Measurements from ENCODE around the gene NAALAD2. TPM values are rescaled to one million over a fixed set of nuclear protein-coding genes. Genes with fewer than 3 reads are reported as not detected.

Gene NAALAD2
- total RNA-seq, 1 experiment from 2014 or later, result 2.1 TPM

- Histone ChIP-seq H3T11ph (ENCODE audit: low read length) (no peak overlapping the region), H3K27me3 (ENCODE audit: insufficient read depth, low read length) (no peaks in the 10 kb centered on the region), H3K14ac (ENCODE audit: insufficient read depth, low read length) (no peak overlapping the region), H2BK15ac (ENCODE audit: low read depth, low read length) (no peak overlapping the region), H3K9ac (ENCODE audit: extremely low read depth, insufficient read length, low read length) (no peak overlapping the region), H2BK12ac (ENCODE audit: insufficient read length, low read depth, low read length) (no peak overlapping the region), H3K4me1 (ENCODE audit: insufficient read depth, low read length) (peaks cover 2% of the 10 kb centered on the region; the same call in 1 of the 2 replicates), H3K79me1 (ENCODE audit: insufficient read depth, low read depth, low read length, poor library complexity, severe bottlenecking) (no peaks in the 10 kb centered on the region), H3K18ac (ENCODE audit: insufficient read length, low read depth, low read length) (no peak overlapping the region), H2BK5ac (ENCODE audit: insufficient read length, low read length) (no peak overlapping the region), H3K79me2 (ENCODE audit: insufficient read depth, low read length) (no peaks in the 10 kb centered on the region), H2AFZ (ENCODE audit: low read length) (no peak overlapping the region), H3K4me2 (ENCODE audit: insufficient read depth, insufficient read length, low read length) (no peak overlapping the region), H4K5ac (ENCODE audit: insufficient read length, low read depth, low read length) (no peak overlapping the region), H2BK120ac (ENCODE audit: low read depth, low read length, poor library complexity, severe bottlenecking) (no peak overlapping the region), H3K27ac (ENCODE audit: insufficient read length, low read depth, low read length) (no peak overlapping the region), H4K8ac (replicated peaks; ENCODE audit: insufficient read length, low read depth, low read length) (no peak overlapping the region), H2BK20ac (ENCODE audit: low read depth, low read length, poor library complexity, severe bottlenecking) (no peak overlapping the region), H3K56ac (ENCODE audit: insufficient read length, low read depth, low read length) (no peak overlapping the region), H3K23me2 (ENCODE audit: insufficient read length, low read depth, low read length, poor library complexity, severe bottlenecking) (no peaks in the 10 kb centered on the region), H3K23ac (ENCODE audit: insufficient read length, low read depth, low read length) (no peak overlapping the region), H4K91ac (ENCODE audit: insufficient read length, low read depth, low read length) (no peak overlapping the region), H3K4ac (ENCODE audit: low read depth, low read length) (no peak overlapping the region), H4K20me1 (ENCODE audit: control insufficient read depth, insufficient read depth, insufficient read length) (no peaks in the 10 kb centered on the region), H3K9me3 (ENCODE audit: control insufficient read depth, low read depth, low read length) (no peaks in the 10 kb centered on the region), H2AK5ac (ENCODE audit: insufficient read length, low read length) (no peak overlapping the region)
- peaks cover 5 to 8% (median 6%) of the 10 kb centered on the region in 3 experiments; a peak in 6 of 7 replicates for H3K36me3 Mint-ChIP-seq (ENCODE audit: insufficient read depth in 1 of 3, low read depth in 3 of 3)
- DNase-seq, result no peak
- H3K9me3 Mint-ChIP-seq, result no peaks in the 10 kb centered on the region
- TF ChIP-seq CTCF (conservative IDR thresholded peaks at IDR 0.05), result no peak
- H3K4me3 Mint-ChIP-seq, result no peak overlapping the region
- no peaks in the 10 kb centered on the region for H3K27me3 Mint-ChIP-seq (ENCODE audit: low read depth)
- H3K4me1 Mint-ChIP-seq, result peaks cover 8 to 14% of the 10 kb centered on the region in 2 experiments
- no CpG with 5 or more reads among the region's 4 CpGs for WGBS (ENCODE audit: extremely low coverage, insufficient read length, low lambda C conversion rate)
- H3K27ac Mint-ChIP-seq, result no peak overlapping the region
These were observed 58.6 kb downstream of the NAALAD2 start for GRCh38 chr11:90192869-90193582.
